GM15510 (cell line): Measurements from ENCODE around the gene IQSEC3.

Source experiments
- POLR2A ChIP-seq: IDR thresholded peaks from 3 replicates; pipeline ENCODE4 v1.6.1; 2011; ENCODE audit warnings: borderline replicate concordance; ENCODE audit not compliant: insufficient read length; ENCODE audit errors: extremely low read depth

Gene IQSEC3

DNA sequence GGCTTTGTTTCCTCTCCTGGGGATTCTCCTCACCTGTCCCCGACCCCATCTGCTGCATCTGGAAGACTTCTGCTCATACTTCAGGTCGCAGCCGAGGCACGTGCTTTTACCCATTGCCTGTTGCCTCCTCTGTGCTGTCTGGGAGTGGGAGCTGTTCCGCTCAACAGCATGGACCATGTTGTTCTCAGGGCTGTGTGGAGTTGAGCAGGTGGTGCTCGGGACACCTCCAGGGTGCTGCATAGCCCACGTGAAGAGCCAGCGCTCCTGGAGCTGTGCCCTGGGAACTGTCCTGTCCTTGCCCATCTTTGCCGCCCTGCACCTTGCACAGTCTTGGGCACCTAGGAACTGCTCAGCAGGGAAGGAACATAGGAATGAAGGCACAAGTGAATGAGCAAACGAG lies 62.4 kb downstream of the IQSEC3 start:
- no peak for TF ChIP-seq POLR2A

- no peak for TF ChIP-seq POLR2A
Observed at GRCh38 chr12:130519-130918, 64.0 kb downstream of the IQSEC3 start.

GRCh38 chr12:131008-131407 lies 64.4 kb downstream of the IQSEC3 start:
- no peak for TF ChIP-seq POLR2A

GRCh38 chr12:131732-132495 lies 65.3 kb downstream of the IQSEC3 start:
- TF ChIP-seq POLR2A = no peak

- TF ChIP-seq POLR2A = no peak
Observed at GRCh38 chr12:135138-135537, 68.6 kb downstream of the IQSEC3 start.

- TF ChIP-seq POLR2A = no peak
Observed at GRCh38 chr12:138171-138897, 71.8 kb downstream of the IQSEC3 start.

DNA sequence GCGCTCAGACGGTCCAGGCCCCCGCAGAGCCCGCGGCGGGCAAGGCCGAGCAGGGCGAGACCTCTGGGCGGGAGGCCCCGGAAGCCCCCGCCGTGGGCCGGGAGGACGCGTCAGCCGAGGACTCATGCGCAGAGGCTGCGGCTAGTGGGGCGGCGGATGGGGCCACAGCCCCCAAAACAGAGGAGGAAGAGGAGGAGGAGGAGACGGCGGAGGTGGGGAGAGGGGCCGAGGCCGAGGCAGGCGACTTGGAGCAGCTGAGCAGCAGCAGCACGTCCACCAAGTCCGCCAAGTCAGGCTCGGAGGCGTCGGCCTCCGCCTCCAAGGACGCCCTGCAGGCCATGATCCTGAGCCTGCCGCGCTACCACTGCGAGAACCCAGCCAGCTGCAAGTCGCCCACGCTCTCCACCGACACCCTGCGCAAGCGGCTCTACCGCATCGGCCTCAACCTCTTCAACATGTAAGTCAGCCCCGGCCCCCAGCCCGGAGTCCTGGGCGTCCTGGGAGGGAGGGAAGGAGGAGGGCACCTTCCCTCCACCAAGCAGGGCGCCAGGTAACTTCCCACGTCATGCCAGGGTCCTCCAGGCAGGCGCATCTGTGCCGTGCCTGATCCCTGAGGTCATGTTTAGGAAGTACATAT lies 72.4 kb downstream of the IQSEC3 start:
- no peak for TF ChIP-seq POLR2A

GRCh38 chr12:139585-139984 lies 73.0 kb downstream of the IQSEC3 start:
- TF ChIP-seq POLR2A = no peak

DNA sequence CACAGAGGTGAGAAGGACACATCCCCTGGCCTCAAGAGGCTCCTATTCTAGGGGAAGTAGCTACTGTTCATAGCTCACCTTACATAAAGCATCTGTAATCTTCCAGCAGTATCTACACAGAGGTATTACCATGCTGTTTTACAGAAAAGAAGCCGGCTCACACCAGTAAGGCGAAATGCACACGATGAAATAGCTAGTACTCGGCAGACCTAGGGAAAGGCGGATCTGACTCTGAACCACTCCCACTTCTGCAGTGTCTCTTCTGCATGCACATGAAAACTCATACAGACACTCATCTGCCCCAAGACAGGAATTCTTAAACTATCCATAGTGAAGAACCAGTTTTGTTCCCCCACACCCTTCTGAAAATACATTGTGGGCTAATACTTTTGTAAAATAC lies 73.6 kb downstream of the IQSEC3 start:
- TF ChIP-seq POLR2A = no peak

GRCh38 chr12:143964-144649 lies 77.5 kb downstream of the IQSEC3 start:
- no peak for TF ChIP-seq POLR2A

- TF ChIP-seq POLR2A = no peak
Observed at GRCh38 chr12:144650-145284, 78.2 kb downstream of the IQSEC3 start.

GRCh38 chr12:145369-145960 lies 78.9 kb downstream of the IQSEC3 start:
- TF ChIP-seq POLR2A = no peak

DNA sequence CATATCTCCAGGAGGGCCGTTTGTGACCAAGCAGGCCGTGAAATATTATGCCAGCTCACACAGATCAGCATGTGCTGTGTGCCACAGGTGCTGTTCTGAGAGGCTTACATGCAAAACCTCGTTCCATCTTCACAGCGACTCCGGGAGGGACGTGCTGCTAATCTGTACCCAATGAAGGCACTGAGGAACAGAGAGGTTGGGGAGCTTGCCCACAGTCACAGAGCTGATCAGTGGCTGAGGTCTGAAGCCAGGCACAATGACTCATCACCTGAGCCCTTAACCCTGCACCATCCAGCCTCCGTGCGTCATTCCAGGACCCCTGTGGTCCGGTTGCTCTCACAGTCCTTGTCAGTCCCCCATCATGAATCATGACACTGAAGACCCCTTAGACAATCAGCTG lies 80.7 kb downstream of the IQSEC3 start:
- TF ChIP-seq POLR2A = no peak

DNA sequence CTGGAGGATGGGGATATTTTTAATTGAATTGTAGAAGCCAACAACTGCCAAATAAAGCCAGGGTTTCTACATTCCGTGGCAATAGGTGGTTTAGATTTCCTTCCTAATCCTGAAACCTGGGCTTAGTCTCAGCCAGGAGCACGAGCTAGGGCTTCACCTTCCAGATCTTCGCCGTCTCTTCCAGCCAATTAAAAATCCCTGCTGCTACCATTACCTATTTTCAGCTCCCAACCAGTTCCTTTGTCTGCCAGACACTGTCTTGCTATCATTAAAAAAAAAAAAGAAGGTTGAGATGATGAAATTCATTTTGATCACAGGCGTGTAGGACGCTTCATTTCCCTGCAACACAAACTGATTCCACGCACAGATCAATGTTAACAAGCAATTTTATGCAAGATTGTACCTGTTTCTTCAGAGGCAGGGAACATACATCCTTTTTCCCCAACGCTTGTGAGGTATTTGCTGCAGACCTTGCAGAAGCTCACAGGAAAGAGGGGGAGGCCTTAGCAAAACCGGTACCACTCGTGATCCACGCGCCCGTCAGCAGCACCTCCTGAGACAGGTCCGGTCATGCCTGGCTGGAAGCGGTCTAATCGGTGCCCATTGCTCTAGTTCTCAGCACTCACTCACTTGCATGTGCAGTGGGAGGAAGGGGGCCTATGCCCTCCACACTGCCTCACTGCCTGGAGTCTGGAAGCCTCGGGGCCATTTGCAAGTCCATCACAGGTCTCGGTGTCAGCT lies 82.3 kb downstream of the IQSEC3 start:
- no peak for TF ChIP-seq POLR2A

GRCh38 chr12:151579-151978 lies 85.0 kb downstream of the IQSEC3 start:
- no peak for TF ChIP-seq POLR2A

DNA sequence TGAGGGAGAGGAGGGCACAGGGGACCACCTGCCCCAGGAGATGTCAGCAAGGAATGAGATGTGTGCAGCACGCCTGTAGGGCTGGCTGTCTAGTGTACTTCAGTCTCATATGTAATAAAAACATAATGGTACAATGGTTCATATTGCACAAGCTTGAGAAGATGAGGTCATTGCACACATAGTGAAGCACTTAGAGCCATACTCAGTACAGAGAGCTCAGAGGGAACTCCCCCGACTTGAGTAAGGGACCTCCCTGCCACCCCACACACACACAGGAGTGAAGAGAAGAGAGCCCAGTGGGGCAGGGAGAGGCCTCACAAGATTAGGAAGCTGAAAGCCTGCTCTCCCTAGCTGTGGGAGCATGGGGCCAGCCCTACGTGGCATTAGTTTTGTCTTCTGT lies 85.9 kb downstream of the IQSEC3 start:
- no peak for TF ChIP-seq POLR2A
